Transverse colon (tissue), 4 donors: Measurements from ENCODE around the gene THUMPD2. TPM values are rescaled to one million over a fixed set of nuclear protein-coding genes. Genes with fewer than 3 reads are reported as not detected.

Experiments
- DNase-seq: peaks from one replicate; pipeline ENCODE4 v3.0.0-alpha.2; 2019
- H3K27ac ChIP-seq, 4 donors: fragments of 200-600 bp; sonication (generic); 2 replicates each; pipeline ENCODE4 v1.5.1; 2016 to 2018; ENCODE audit warnings: inconsistent platforms in 4 of 4
- H3K27me3 ChIP-seq: fragments of 200-600 bp; sonication (generic); 2 replicates; pipeline ENCODE4 v1.5.1; 2017; ENCODE audit warnings: inconsistent platforms
- H3K36me3 ChIP-seq, 4 donors: fragments of 200-600 bp; sonication (generic); 2 replicates each; pipeline ENCODE4 v1.5.1; 2017 to 2019; ENCODE audit warnings: inconsistent platforms in 4 of 4
- H3K4me1 ChIP-seq, 4 donors: fragments of 200-600 bp; sonication (generic); 2 replicates each; pipeline ENCODE4 v1.5.1; 2017 to 2020; ENCODE audit warnings: inconsistent platforms in 4 of 4
- H3K4me3 ChIP-seq, 4 donors: fragments of 200-600 bp; sonication (generic); 1 replicate in 1 of 4; 2 replicates in 3 of 4; pipeline versions ENCODE4 v1.5.1 to v1.6.1; 2017 to 2019; ENCODE audit warnings: inconsistent platforms in 4 of 4
- H3K9me3 ChIP-seq, 2 donors: fragments of 200-600 bp; sonication (generic); 2 replicates each; pipeline ENCODE4 v1.5.1; 2017 to 2019; ENCODE audit warnings: inconsistent platforms in 2 of 2
- EP300 ChIP-seq: sonication (generic); formaldehyde crosslinking; IDR thresholded peaks from one replicate; pipeline ENCODE4 v1.6.1; 2017; ENCODE audit warnings: antibody characterized with exemption, low read depth
- POLR2A ChIP-seq: fragments of 450-650 bp; IDR thresholded peaks from one replicate; pipeline ENCODE4 v1.6.1; 2016; ENCODE audit warnings: antibody characterized with exemption, mild to moderate bottlenecking, moderate library complexity
- POLR2AphosphoS5 ChIP-seq, 3 donors: sonication (generic); formaldehyde crosslinking; IDR thresholded peaks; one replicate each; pipeline ENCODE4 v1.6.1; 2016; ENCODE audit warnings: antibody characterized with exemption in 3 of 3
- WGBS, 2 donors: methylation state at CpG; one replicate each; pipeline ENCODE4 v1.1.5; 2018; ENCODE audit warnings: low coverage in 1 of 2; 5-methylcytosine and 5-hydroxymethylcytosine counted together
- in situ Hi-C, 4 donors: fragments of 200-750 bp; cut with MboI; loops; one replicate each; pipeline versions ENCODE4 v1.15.0 to v1.15.1; 2017; ENCODE audit warnings: low sequenced_read_pairs in 3 of 4, low pct_ligation_motif_present in 1 of 4, low pct_unique_long_range_greater_than_20kb in 1 of 4
- intact Hi-C: fragments of 100-400 bp; cut with DNase I; formaldehyde crosslinking; loops from one replicate; pipeline ENCODE4 v1.15.1; 2023; ENCODE audit warnings: low total_unique reads
- total RNA-seq, 4 donors: library from RNA; depleted of rRNA; stranded (reverse); fragments of >200 nt; gene quantifications; one replicate each; pipeline ENCODE4 v1.1.0, GENCODE V29; 2016
- TF ChIP-seq, protein P1 (sequence below), 5 experiments: fragments of 200-600 bp in 3 of 5; fragments of 450-650 bp in 2 of 5; sonication (generic) in 3 of 5; IDR thresholded peaks; 1 replicate in 2 of 5; 2 replicates in 3 of 5; pipeline ENCODE4 v1.5.1; 2016 to 2017; ENCODE audit warnings: antibody characterized with exemption in 5 of 5, inconsistent platforms in 3 of 5, mild to moderate bottlenecking in 2 of 5, moderate library complexity in 1 of 5

The THUMPD2 gene, protein sequence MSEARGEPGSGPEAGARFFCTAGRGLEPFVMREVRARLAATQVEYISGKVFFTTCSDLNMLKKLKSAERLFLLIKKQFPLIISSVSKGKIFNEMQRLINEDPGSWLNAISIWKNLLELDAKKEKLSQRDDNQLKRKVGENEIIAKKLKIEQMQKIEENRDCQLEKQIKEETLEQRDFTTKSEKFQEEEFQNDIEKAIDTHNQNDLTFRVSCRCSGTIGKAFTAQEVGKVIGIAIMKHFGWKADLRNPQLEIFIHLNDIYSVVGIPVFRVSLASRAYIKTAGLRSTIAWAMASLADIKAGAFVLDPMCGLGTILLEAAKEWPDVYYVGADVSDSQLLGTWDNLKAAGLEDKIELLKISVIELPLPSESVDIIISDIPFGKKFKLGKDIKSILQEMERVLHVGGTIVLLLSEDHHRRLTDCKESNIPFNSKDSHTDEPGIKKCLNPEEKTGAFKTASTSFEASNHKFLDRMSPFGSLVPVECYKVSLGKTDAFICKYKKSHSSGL
- 10 to 100 TPM in 2 of 4 donors, 1 to 10 TPM in 2; 5.2 to 21.1 (median 9.7) TPM for total RNA-seq

DNA sequence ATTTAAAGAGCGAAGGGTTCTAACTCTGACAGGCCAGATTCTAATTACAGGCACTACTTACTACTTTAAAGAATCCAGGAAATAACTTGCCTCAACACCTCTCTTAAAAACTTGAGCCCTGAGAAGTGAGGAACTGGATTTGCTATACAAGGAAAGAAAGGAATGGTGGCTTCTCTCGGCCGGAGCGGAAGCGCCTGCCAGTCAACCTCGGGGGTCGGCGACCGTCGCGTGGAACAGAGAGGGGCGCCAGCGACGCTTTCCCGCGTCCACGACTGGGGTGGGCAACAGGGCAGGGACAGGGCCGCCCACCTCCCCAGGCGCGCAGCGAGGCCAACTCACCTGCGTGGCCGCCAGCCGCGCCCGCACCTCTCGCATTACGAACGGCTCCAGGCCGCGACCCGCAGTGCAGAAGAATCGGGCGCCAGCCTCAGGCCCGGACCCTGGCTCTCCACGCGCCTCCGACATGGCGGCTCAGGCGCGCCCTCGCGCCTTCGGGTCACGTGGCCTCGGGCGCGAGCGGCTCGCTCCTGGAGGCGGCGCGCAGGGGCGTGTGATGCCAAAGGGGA is at the start of gene THUMPD2:
THUMPD2 (minus strand) TSS at position 484 of the 566 bp plus-strand sequence; CDS start at position 465, 19 bp downstream.
- H3K27me3 ChIP-seq, result no peaks in the 10 kb centered on the region
- 0% methylated on average over 1 to 40 of the region's 54 CpGs for WGBS, 2 donors
- in situ Hi-C loops, result no loop called here
- H3K9me3 ChIP-seq, result no peaks in the 10 kb centered on the region
- peak within 1 kb of the TSS; percentile 60 to 98 (median 80) for H3K4me3 ChIP-seq
- H3K36me3 ChIP-seq, result no peaks in the 10 kb centered on the region
- intact Hi-C loops, result no loop called here
- peak; percentile 71 for DNase-seq
- peak within 1 kb of the TSS; percentile 83 to 89 (median 86) for H3K27ac ChIP-seq
- peaks cover 0 to 32% (median 11%) of the 10 kb centered on the region in 4 donors for H3K4me1 ChIP-seq
- TF ChIP-seq POLR2A (peak; percentile 75), POLR2AphosphoS5 (IDR thresholded peaks at IDR 0.05) (peak; percentile 62 to 89 (median 83)), EP300 (no peak)
- TF ChIP-seq, protein P1, sequence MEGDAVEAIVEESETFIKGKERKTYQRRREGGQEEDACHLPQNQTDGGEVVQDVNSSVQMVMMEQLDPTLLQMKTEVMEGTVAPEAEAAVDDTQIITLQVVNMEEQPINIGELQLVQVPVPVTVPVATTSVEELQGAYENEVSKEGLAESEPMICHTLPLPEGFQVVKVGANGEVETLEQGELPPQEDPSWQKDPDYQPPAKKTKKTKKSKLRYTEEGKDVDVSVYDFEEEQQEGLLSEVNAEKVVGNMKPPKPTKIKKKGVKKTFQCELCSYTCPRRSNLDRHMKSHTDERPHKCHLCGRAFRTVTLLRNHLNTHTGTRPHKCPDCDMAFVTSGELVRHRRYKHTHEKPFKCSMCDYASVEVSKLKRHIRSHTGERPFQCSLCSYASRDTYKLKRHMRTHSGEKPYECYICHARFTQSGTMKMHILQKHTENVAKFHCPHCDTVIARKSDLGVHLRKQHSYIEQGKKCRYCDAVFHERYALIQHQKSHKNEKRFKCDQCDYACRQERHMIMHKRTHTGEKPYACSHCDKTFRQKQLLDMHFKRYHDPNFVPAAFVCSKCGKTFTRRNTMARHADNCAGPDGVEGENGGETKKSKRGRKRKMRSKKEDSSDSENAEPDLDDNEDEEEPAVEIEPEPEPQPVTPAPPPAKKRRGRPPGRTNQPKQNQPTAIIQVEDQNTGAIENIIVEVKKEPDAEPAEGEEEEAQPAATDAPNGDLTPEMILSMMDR (IDR thresholded peaks at IDR 0.05), result no peak

DNA sequence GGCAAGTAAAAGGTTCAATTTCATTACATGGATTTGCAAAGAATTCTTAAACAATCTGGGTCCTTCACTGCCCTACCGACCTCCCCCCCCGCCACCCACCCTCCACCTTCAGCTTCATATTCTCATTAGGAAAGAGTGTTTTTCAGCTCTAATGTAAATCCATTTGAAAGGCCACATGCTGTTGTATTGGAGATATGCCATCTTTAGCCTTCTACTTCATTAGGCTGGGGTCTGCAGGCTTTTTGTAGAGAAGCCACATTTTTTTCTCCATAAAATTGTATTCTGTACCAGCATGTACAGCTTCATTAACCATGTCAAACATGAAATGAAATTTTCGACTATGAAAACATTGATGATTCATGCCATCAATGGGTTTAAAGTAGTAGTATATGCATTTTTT is 42.8 kb upstream of the THUMPD2 start:
- in situ Hi-C loops (no loop called here), intact Hi-C loops (no loop called here)
- DNase-seq, result no peak
- no peaks in the 10 kb centered on the region for H3K9me3 ChIP-seq
- no peak overlapping the region for H3K27ac ChIP-seq
- 63 to 71% methylated on average over 3 of the region's 3 CpGs for WGBS, 2 donors
- H3K4me1 ChIP-seq, result no peaks in the 10 kb centered on the region
- no peak overlapping the region for H3K4me3 ChIP-seq
- TF ChIP-seq POLR2AphosphoS5 (IDR thresholded peaks at IDR 0.05) (no peak), POLR2A (no peak), EP300 (no peak)
- TF ChIP-seq, protein P1 (IDR thresholded peaks at IDR 0.05), result no peak
- H3K27me3 ChIP-seq, result no peaks in the 10 kb centered on the region
- H3K36me3 ChIP-seq, result no peaks in the 10 kb centered on the region

DNA sequence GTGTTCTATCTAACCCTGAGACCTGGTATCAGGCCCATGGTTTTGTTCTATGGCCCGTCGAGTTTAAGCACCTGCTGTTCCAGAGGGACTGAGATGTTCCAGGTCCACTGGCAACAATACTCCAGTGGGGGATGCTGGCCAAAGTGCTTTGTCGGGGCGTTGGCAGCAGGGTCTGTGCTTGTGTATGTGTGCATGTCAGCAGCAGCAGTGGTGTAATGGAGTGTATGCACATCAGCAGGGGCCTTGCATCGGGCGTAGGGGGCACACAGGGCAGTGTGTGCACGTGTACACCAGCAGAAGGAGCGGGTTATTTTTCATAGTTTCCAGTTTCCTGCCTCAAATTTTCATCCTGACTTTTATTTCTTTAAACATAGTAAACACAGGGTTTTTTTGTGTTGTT is 37.8 kb upstream of the THUMPD2 start:
- Histone ChIP-seq H3K36me3 (no peaks in the 10 kb centered on the region), H3K9me3 (no peaks in the 10 kb centered on the region), H3K27ac (no peak overlapping the region), H3K4me1 (no peaks in the 10 kb centered on the region), H3K27me3 (no peaks in the 10 kb centered on the region), H3K4me3 (no peak overlapping the region)
- TF ChIP-seq, protein P1 (IDR thresholded peaks at IDR 0.05), result no peak
- TF ChIP-seq POLR2A (no peak), POLR2AphosphoS5 (IDR thresholded peaks at IDR 0.05) (no peak), EP300 (no peak)
- in situ Hi-C loops (no loop called here), intact Hi-C loops (no loop called here)
- no peak for DNase-seq
- WGBS, 2 donors, result 72 to 87% methylated on average over 6 to 8 of the region's 8 CpGs

DNA sequence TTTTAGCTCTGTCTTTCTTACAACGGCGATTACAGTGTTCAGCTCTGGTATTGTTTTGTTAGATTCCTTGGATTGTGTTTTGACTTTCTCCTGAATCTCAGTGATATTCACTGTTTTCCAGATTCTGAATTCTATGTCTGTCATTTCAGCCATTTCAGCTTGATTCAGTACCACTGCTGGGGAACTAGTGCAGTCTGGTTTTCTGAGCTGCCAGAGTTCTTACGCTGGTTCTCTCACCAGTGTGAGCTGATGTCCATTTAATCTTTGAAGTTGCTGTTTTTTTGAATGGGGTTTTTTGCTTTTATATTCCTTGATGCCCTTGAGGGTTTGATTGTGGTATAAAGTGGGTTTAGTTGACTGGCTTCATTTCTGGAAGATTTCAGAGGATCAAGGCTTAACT is 37.4 kb upstream of the THUMPD2 start:
- TF ChIP-seq POLR2AphosphoS5 (IDR thresholded peaks at IDR 0.05), result no peak
- TF ChIP-seq, protein P1 (IDR thresholded peaks at IDR 0.05), result no peak
- H3K36me3 ChIP-seq, result no peaks in the 10 kb centered on the region

More for the DNA sequence above, 37.4 kb upstream of the THUMPD2 start:
- H3K4me1 ChIP-seq, result no peaks in the 10 kb centered on the region
- no peak overlapping the region for H3K27ac ChIP-seq
- no peaks in the 10 kb centered on the region for H3K27me3 ChIP-seq
- intact Hi-C loops (no loop called here), in situ Hi-C loops (no loop called here)
- no peaks in the 10 kb centered on the region for H3K9me3 ChIP-seq
- no peak overlapping the region for H3K4me3 ChIP-seq
- DNase-seq, result no peak
- 88 to 96% methylated on average over 3 of the region's 3 CpGs for WGBS, 2 donors
